Liver (tissue), 3 donors: ENCODE measurements around the gene SLC35D3.

Experiments
- JUND ChIP-seq, 2 donors: IDR thresholded peaks; 2 replicates each; pipeline ENCODE4 v1.6.1; 2016; ENCODE audit warnings: antibody characterized with exemption in 2 of 2
- RAD21 ChIP-seq, 2 donors: IDR thresholded peaks; 2 replicates each; pipeline ENCODE4 v1.6.1; 2016; ENCODE audit warnings: antibody characterized with exemption in 2 of 2, mild to moderate bottlenecking in 2 of 2
- TF ChIP-seq, protein P1 (sequence below): fragments of 150-350 bp; IDR thresholded peaks from 2 replicates; pipeline ENCODE4 v1.5.1; 2017; ENCODE audit warnings: improper control_type of control experiment, low read depth, low read length; ENCODE audit not compliant: missing input control
- TF ChIP-seq, protein P2 (sequence below): IDR thresholded peaks from 2 replicates; pipeline ENCODE4 v1.6.1; 2016; ENCODE audit warnings: antibody characterized with exemption, mild to moderate bottlenecking
- donor health status: healthy.
- donor health status: healthy.

DNA sequence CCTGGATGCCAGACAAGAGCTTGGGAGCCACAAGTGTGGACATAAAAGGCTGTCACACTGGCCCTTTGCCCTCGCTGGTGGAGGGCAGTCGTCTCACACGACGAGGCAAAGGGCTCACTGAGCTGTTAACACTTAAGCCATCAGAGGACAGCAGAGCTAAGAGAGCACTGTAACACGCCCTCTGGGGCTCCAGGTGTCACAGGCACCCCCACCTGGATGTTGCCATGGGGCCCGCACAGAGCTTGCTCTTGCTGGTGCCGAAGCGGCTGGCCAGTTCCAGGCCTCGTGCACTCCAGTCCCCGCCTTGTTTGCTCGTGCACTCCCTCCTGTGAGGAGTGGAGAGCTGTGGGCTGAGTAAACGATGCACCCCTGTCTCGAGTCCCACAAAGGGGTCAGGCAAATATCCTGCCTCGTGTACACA lies 37.4 kb downstream of the SLC35D3 start:
- TF ChIP-seq JUND (IDR thresholded peaks at IDR 0.05) (no peak), RAD21 (IDR thresholded peaks at IDR 0.05) (no peak)
- TF ChIP-seq, protein P1, sequence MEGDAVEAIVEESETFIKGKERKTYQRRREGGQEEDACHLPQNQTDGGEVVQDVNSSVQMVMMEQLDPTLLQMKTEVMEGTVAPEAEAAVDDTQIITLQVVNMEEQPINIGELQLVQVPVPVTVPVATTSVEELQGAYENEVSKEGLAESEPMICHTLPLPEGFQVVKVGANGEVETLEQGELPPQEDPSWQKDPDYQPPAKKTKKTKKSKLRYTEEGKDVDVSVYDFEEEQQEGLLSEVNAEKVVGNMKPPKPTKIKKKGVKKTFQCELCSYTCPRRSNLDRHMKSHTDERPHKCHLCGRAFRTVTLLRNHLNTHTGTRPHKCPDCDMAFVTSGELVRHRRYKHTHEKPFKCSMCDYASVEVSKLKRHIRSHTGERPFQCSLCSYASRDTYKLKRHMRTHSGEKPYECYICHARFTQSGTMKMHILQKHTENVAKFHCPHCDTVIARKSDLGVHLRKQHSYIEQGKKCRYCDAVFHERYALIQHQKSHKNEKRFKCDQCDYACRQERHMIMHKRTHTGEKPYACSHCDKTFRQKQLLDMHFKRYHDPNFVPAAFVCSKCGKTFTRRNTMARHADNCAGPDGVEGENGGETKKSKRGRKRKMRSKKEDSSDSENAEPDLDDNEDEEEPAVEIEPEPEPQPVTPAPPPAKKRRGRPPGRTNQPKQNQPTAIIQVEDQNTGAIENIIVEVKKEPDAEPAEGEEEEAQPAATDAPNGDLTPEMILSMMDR, result no peak
- TF ChIP-seq, protein P2, sequence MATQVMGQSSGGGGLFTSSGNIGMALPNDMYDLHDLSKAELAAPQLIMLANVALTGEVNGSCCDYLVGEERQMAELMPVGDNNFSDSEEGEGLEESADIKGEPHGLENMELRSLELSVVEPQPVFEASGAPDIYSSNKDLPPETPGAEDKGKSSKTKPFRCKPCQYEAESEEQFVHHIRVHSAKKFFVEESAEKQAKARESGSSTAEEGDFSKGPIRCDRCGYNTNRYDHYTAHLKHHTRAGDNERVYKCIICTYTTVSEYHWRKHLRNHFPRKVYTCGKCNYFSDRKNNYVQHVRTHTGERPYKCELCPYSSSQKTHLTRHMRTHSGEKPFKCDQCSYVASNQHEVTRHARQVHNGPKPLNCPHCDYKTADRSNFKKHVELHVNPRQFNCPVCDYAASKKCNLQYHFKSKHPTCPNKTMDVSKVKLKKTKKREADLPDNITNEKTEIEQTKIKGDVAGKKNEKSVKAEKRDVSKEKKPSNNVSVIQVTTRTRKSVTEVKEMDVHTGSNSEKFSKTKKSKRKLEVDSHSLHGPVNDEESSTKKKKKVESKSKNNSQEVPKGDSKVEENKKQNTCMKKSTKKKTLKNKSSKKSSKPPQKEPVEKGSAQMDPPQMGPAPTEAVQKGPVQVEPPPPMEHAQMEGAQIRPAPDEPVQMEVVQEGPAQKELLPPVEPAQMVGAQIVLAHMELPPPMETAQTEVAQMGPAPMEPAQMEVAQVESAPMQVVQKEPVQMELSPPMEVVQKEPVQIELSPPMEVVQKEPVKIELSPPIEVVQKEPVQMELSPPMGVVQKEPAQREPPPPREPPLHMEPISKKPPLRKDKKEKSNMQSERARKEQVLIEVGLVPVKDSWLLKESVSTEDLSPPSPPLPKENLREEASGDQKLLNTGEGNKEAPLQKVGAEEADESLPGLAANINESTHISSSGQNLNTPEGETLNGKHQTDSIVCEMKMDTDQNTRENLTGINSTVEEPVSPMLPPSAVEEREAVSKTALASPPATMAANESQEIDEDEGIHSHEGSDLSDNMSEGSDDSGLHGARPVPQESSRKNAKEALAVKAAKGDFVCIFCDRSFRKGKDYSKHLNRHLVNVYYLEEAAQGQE, result no peak
